Neural cell (in vitro differentiated cells): ENCODE data around the gene EXD3.

Experiments used
- EZH2 ChIP-seq: fragments of 200-600, 300-800 bp; shearing (Covaris generic), sonication (generic); IDR thresholded peaks from 2 replicates; pipeline ENCODE4 v1.6.1; 2014; ENCODE audit warnings: antibody characterized with exemption, low read length, borderline replicate concordance, mild to moderate bottlenecking; ENCODE audit not compliant: insufficient read depth, poor library complexity, severe bottlenecking
- POLR2AphosphoS5 ChIP-seq: IDR thresholded peaks from 2 replicates; pipeline ENCODE4 v1.6.1; 2012
- TAF1 ChIP-seq: IDR thresholded peaks from 2 replicates; pipeline ENCODE4 v1.6.1; 2012; ENCODE audit warnings: low read depth
- TF ChIP-seq, protein P1 (sequence below): fragments of 450-650 bp; IDR thresholded peaks from 2 replicates; pipeline ENCODE4 v1.5.1; 2014; ENCODE audit warnings: antibody characterized with exemption, mild to moderate bottlenecking, moderate library complexity; ENCODE audit not compliant: poor library complexity, severe bottlenecking

DNA sequence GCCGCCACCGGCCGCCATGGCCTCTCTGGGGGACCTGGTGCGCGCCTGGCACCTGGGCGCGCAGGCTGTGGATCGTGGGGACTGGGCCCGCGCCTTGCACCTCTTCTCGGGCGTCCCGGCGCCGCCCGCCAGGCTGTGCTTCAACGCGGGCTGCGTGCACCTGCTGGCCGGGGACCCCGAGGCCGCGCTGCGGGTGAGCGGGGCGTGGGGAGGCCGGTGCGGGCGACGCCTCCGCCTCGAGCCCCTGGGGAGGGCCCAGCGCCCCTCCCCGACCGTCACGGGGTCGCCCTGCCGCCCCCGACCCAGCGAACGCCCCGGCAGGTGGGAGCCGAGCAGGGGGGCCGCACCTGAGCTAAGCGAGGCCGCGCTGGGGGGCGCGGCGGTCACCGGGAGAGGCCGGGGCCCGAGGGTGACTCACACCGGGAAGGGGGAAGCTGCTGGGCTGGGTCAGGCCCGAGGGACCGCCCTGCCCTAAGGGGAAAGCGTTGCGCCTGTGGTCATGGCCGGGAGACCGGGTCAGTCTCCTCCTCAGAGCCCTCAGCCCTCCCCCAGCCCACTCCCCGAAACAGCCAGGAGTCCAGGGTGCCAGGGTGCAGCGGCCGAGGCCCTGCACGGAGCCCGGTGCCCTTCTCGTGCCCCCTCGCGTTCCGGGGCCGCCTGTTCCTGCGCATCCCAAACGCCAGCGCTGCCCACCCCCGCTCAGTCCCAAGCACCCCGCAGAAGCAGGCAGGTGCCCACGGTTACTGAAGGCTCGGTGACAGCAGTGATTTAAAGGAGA is 741 bp upstream of the EXD3 start:
- TF ChIP-seq, protein P1, sequence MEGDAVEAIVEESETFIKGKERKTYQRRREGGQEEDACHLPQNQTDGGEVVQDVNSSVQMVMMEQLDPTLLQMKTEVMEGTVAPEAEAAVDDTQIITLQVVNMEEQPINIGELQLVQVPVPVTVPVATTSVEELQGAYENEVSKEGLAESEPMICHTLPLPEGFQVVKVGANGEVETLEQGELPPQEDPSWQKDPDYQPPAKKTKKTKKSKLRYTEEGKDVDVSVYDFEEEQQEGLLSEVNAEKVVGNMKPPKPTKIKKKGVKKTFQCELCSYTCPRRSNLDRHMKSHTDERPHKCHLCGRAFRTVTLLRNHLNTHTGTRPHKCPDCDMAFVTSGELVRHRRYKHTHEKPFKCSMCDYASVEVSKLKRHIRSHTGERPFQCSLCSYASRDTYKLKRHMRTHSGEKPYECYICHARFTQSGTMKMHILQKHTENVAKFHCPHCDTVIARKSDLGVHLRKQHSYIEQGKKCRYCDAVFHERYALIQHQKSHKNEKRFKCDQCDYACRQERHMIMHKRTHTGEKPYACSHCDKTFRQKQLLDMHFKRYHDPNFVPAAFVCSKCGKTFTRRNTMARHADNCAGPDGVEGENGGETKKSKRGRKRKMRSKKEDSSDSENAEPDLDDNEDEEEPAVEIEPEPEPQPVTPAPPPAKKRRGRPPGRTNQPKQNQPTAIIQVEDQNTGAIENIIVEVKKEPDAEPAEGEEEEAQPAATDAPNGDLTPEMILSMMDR: no peak
- TF ChIP-seq TAF1: no peak
- TF ChIP-seq EZH2: no peak
- TF ChIP-seq POLR2AphosphoS5: no peak
